Measurements from ENCODE around the gene CROCC. TPM values are rescaled to one million over a fixed set of nuclear protein-coding genes. Genes with fewer than 3 reads are reported as not detected.
A peak's percentile ranks its signal among the peaks of the same experiment; 100 is the strongest.

CROCC gene
- polyA plus RNA-seq, 1 of the 3 experiments (the other 2 are of a cell fraction) = 39.1 TPM

DNA sequence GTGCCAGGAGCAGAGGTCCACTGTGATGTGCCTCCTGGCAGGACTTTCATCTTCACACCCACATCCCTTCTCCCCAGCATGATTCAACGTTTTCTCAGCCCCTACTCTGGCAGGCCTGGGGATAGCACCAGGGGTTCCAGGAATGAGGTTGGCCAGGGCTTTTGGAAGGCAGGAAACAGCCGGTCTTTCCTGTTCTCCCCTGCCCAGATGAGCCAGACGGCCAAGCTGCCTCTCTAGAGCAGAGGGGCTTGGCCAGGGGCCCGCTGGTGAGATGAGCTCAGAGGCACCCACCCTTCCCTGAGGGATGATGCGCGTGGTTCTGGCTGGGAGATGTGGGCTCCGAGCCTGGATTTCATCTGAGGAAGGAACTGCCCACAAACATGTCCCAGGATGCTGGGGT is 63.0 kb downstream of the CROCC start:
- peaks cover 19% of the 10 kb centered on the region for H3F3A ChIP-seq (replicated peaks; ENCODE audit: insufficient read depth)
- no peaks in the 10 kb centered on the region for H3K27me3 ChIP-seq (ENCODE audit: insufficient read depth)
- H4K20me1 ChIP-seq (ENCODE audit: insufficient read depth) = no peaks in the 10 kb centered on the region
- H3K9me3 ChIP-seq = no peaks in the 10 kb centered on the region
- no peaks in the 10 kb centered on the region for H3K9me2 ChIP-seq
- no peak overlapping the region for H3K4me3 ChIP-seq (ENCODE audit: low read depth in 2 of 2, low read length in 1 of 2)
- H3K4me1 ChIP-seq (ENCODE audit: control insufficient read depth in 1 of 2, insufficient read depth in 2 of 2, low read depth in 1 of 2, low read length in 1 of 2) = peaks cover 13 to 14% of the 10 kb centered on the region in 2 experiments; a peak in 2 of 4 replicates
- ChIA-PET CTCF (interaction anchor here (1.1 to 4.0 kb wide), 5 partner anchors 18 to 26 kb away, joined by 3 to 38 read pairs (median 4); no protein-coding TSS in a partner anchor), POLR2A (interaction anchor here (0.7 to 1.0 kb wide), 4 partner anchors 15 to 24 kb away, joined by 3 to 5 read pairs (median 4); no protein-coding TSS in a partner anchor)
- H3K79me2 ChIP-seq (ENCODE audit: insufficient read depth) = peaks cover 9% of the 10 kb centered on the region; the same call in 1 of the 2 replicates
- peak; percentile 76 for DNase-seq
- 12% methylated on average over 4 of the region's 7 CpGs for WGBS (ENCODE audit: low lambda C conversion rate)
- H3K9ac ChIP-seq = peak overlapping the region; percentile 1; the same call in 1 of the 2 replicates
- peak overlapping the region; percentile 47; the same call in 1 of the 2 replicates for H3K4me2 ChIP-seq
- peaks cover 3 to 8% of the 10 kb centered on the region in 2 experiments for H3K36me3 ChIP-seq (replicated peaks in 1 of 2; ENCODE audit: control insufficient read depth in 1 of 2, insufficient read depth in 2 of 2, low read length in 1 of 2)
- no peak overlapping the region for H2AFZ ChIP-seq (ENCODE audit: low read depth)
- H3K27ac ChIP-seq (ENCODE audit: low read depth in 2 of 2, low read length in 1 of 2) = peak overlapping the region; percentile 64 to 79
- TF ChIP-seq ELF1 (IDR thresholded peaks at IDR 0.05) (no peak), TEAD4 (IDR thresholded peaks at IDR 0.05; ENCODE audit: borderline replicate concordance, insufficient read depth) (no peak), FOSL2 (IDR thresholded peaks at IDR 0.05; ENCODE audit: borderline replicate concordance, low read depth) (peak; percentile 45), NRF1 (IDR thresholded peaks at IDR 0.05; ENCODE audit: low read depth, low read length) (no peak), MXI1 (IDR thresholded peaks at IDR 0.05; ENCODE audit: low read depth, low read length) (no peak), MEF2A (IDR thresholded peaks at IDR 0.05; ENCODE audit: borderline replicate concordance, low read depth) (0 out of 2 replicates have a peak, but pooled peaks have one; percentile 24), RCOR1 (IDR thresholded peaks at IDR 0.05; ENCODE audit: low read length) (no peak), EP300 (IDR thresholded peaks at IDR 0.05; ENCODE audit: borderline replicate concordance in 1 of 2, low read depth in 1 of 2, low read length in 1 of 2) (peak; percentile 25 to 62; a peak in 2 of 4 replicates), POLR2AphosphoS5 (IDR thresholded peaks at IDR 0.05; ENCODE audit: low read depth, low read length) (no peak), GABPA (IDR thresholded peaks at IDR 0.05; ENCODE audit: low read depth) (no peak), RFX5 (IDR thresholded peaks at IDR 0.05; ENCODE audit: low read length) (no peak), TCF12 (IDR thresholded peaks at IDR 0.05) (peak; percentile 90), PBX3 (IDR thresholded peaks at IDR 0.05) (no peak; the same call in 1 of the 2 replicates), SMC3 (IDR thresholded peaks at IDR 0.05; ENCODE audit: low read depth, low read length) (no peak), GATA2 (CRISPR knock-in tag; IDR thresholded peaks at IDR 0.05) (no peak), CHD2 (IDR thresholded peaks at IDR 0.05; ENCODE audit: low read length, partially characterized antibody) (no peak), TAF1 (IDR thresholded peaks at IDR 0.05; ENCODE audit: borderline replicate concordance, low read depth, low read length) (no peak), FOXM1 (IDR thresholded peaks at IDR 0.05; ENCODE audit: low read depth) (no peak), SIN3A (IDR thresholded peaks at IDR 0.05; ENCODE audit: borderline replicate concordance, low read depth, low read length) (no peak), RXRA (IDR thresholded peaks at IDR 0.05; ENCODE audit: borderline replicate concordance, low read depth) (no peak; the same call in 1 of the 2 replicates), USF2 (IDR thresholded peaks at IDR 0.05; ENCODE audit: borderline replicate concordance, low read depth, low read length) (no peak), EZH2phosphoT487 (IDR thresholded peaks at IDR 0.05; ENCODE audit: borderline replicate concordance, low read depth) (no peak)
- TF ChIP-seq, protein P1, sequence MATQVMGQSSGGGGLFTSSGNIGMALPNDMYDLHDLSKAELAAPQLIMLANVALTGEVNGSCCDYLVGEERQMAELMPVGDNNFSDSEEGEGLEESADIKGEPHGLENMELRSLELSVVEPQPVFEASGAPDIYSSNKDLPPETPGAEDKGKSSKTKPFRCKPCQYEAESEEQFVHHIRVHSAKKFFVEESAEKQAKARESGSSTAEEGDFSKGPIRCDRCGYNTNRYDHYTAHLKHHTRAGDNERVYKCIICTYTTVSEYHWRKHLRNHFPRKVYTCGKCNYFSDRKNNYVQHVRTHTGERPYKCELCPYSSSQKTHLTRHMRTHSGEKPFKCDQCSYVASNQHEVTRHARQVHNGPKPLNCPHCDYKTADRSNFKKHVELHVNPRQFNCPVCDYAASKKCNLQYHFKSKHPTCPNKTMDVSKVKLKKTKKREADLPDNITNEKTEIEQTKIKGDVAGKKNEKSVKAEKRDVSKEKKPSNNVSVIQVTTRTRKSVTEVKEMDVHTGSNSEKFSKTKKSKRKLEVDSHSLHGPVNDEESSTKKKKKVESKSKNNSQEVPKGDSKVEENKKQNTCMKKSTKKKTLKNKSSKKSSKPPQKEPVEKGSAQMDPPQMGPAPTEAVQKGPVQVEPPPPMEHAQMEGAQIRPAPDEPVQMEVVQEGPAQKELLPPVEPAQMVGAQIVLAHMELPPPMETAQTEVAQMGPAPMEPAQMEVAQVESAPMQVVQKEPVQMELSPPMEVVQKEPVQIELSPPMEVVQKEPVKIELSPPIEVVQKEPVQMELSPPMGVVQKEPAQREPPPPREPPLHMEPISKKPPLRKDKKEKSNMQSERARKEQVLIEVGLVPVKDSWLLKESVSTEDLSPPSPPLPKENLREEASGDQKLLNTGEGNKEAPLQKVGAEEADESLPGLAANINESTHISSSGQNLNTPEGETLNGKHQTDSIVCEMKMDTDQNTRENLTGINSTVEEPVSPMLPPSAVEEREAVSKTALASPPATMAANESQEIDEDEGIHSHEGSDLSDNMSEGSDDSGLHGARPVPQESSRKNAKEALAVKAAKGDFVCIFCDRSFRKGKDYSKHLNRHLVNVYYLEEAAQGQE (IDR thresholded peaks at IDR 0.05; ENCODE audit: low read depth, low read length) = peak; percentile 20; the same call in 1 of the 2 replicates
- TF ChIP-seq, protein P2, sequence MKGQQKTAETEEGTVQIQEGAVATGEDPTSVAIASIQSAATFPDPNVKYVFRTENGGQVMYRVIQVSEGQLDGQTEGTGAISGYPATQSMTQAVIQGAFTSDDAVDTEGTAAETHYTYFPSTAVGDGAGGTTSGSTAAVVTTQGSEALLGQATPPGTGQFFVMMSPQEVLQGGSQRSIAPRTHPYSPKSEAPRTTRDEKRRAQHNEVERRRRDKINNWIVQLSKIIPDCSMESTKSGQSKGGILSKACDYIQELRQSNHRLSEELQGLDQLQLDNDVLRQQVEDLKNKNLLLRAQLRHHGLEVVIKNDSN (IDR thresholded peaks at IDR 0.05; ENCODE audit: borderline replicate concordance, low read depth) = 0 out of 2 replicates have a peak, but pooled peaks have one; percentile 25
- TF ChIP-seq, protein P3, sequence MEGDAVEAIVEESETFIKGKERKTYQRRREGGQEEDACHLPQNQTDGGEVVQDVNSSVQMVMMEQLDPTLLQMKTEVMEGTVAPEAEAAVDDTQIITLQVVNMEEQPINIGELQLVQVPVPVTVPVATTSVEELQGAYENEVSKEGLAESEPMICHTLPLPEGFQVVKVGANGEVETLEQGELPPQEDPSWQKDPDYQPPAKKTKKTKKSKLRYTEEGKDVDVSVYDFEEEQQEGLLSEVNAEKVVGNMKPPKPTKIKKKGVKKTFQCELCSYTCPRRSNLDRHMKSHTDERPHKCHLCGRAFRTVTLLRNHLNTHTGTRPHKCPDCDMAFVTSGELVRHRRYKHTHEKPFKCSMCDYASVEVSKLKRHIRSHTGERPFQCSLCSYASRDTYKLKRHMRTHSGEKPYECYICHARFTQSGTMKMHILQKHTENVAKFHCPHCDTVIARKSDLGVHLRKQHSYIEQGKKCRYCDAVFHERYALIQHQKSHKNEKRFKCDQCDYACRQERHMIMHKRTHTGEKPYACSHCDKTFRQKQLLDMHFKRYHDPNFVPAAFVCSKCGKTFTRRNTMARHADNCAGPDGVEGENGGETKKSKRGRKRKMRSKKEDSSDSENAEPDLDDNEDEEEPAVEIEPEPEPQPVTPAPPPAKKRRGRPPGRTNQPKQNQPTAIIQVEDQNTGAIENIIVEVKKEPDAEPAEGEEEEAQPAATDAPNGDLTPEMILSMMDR (IDR thresholded peaks at IDR 0.05) = no peak
